Peyer's patch (tissue), 4 donors: ENCODE measurements around the gene ATG2A.

ENCODE experiments used
- POLR2A ChIP-seq, 2 donors: fragments of 450-650 bp; IDR thresholded peaks; one replicate each; pipeline ENCODE4 v1.5.1; 2017; ENCODE audit warnings: antibody characterized with exemption in 2 of 2, mild to moderate bottlenecking in 2 of 2, moderate library complexity in 2 of 2
- TF ChIP-seq, protein P1 (sequence below), 6 experiments: fragments of 450-650 bp in 4 of 6; fragments of 200-600 bp in 2 of 6; sonication (generic) in 1 of 6; IDR thresholded peaks; one replicate each; pipeline ENCODE4 v1.5.1; 2017 to 2019; ENCODE audit warnings: antibody characterized with exemption in 6 of 6, mild to moderate bottlenecking in 3 of 6, moderate library complexity in 1 of 6

GRCh38 chr11:64951529-64951928 lies 34.5 kb upstream of the ATG2A start:
- TF ChIP-seq, protein P1, sequence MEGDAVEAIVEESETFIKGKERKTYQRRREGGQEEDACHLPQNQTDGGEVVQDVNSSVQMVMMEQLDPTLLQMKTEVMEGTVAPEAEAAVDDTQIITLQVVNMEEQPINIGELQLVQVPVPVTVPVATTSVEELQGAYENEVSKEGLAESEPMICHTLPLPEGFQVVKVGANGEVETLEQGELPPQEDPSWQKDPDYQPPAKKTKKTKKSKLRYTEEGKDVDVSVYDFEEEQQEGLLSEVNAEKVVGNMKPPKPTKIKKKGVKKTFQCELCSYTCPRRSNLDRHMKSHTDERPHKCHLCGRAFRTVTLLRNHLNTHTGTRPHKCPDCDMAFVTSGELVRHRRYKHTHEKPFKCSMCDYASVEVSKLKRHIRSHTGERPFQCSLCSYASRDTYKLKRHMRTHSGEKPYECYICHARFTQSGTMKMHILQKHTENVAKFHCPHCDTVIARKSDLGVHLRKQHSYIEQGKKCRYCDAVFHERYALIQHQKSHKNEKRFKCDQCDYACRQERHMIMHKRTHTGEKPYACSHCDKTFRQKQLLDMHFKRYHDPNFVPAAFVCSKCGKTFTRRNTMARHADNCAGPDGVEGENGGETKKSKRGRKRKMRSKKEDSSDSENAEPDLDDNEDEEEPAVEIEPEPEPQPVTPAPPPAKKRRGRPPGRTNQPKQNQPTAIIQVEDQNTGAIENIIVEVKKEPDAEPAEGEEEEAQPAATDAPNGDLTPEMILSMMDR (IDR thresholded peaks at IDR 0.05) = no peak
- TF ChIP-seq POLR2A (IDR thresholded peaks at IDR 0.05) = no peak
